HepG2 (cell line): ENCODE results near the gene SLC9A8. TPM values are rescaled to one million over a fixed set of nuclear protein-coding genes. Genes with fewer than 3 reads are reported as not detected.

Experiments used
- ARID4A ChIP-seq: sonication (generic); formaldehyde crosslinking; IDR thresholded peaks from 2 replicates; pipeline ENCODE4 v1.5.0; 2020; ENCODE audit warnings: mild to moderate bottlenecking, missing genetic modification reagents, borderline replicate concordance
- DRAP1 ChIP-seq: IDR thresholded peaks from 2 replicates; pipeline ENCODE4 v1.6.1; 2016; ENCODE audit warnings: missing genetic modification reagents, missing compliant biosample characterization
- E2F2 ChIP-seq: sonication (generic); formaldehyde crosslinking; IDR thresholded peaks from 2 replicates; pipeline ENCODE4 v1.4.0; 2020; ENCODE audit warnings: missing genetic modification reagents, borderline replicate concordance
- FOSL1 ChIP-seq: sonication (generic); formaldehyde crosslinking; IDR thresholded peaks from 2 replicates; pipeline ENCODE4 v1.9.0; 2021; ENCODE audit warnings: missing genetic modification reagents, borderline replicate concordance
- HOXA7 ChIP-seq: sonication (generic); formaldehyde crosslinking; IDR thresholded peaks from 2 replicates; pipeline ENCODE4 v1.8.1; 2022; ENCODE audit warnings: mild to moderate bottlenecking, missing genetic modification reagents, moderate library complexity
- PHB2 ChIP-seq: fragments of 450-650 bp; IDR thresholded peaks from 2 replicates; pipeline ENCODE4 v1.6.1; 2018; ENCODE audit not compliant: partially characterized antibody
- RAD51 ChIP-seq: fragments of 450-650 bp; IDR thresholded peaks from 2 replicates; pipeline ENCODE4 v1.6.1; 2016; ENCODE audit warnings: borderline replicate concordance
- SSRP1 ChIP-seq: IDR thresholded peaks from 2 replicates; pipeline ENCODE4 v1.6.1; 2016; ENCODE audit warnings: control low read depth
- TGIF2 ChIP-seq: IDR thresholded peaks from 2 replicates; pipeline ENCODE4 v1.6.1; 2016; ENCODE audit warnings: control low read depth, missing compliant biosample characterization
- ZBTB3 ChIP-seq: sonication (generic); formaldehyde crosslinking; IDR thresholded peaks from 2 replicates; pipeline ENCODE4 v1.4.0; 2020; ENCODE audit warnings: low read depth, mild to moderate bottlenecking, moderate library complexity, missing genetic modification reagents, borderline replicate concordance
- ZBTB33 ChIP-seq: sonication (generic); formaldehyde crosslinking; IDR thresholded peaks from 2 replicates; pipeline ENCODE4 v1.4.0; 2020; ENCODE audit warnings: missing genetic modification reagents
- ZBTB49 ChIP-seq: sonication (generic); formaldehyde crosslinking; IDR thresholded peaks from 2 replicates; pipeline ENCODE4 v1.4.0; 2020; ENCODE audit warnings: missing genetic modification reagents, borderline replicate concordance
- ZBTB8A ChIP-seq: sonication (generic); formaldehyde crosslinking; IDR thresholded peaks from 2 replicates; pipeline ENCODE4 v1.4.0; 2020; ENCODE audit warnings: mild to moderate bottlenecking, low read depth, missing genetic modification reagents, borderline replicate concordance
- ZNF180 ChIP-seq: sonication (generic); formaldehyde crosslinking; IDR thresholded peaks from 2 replicates; pipeline ENCODE4 v1.4.0; 2020; ENCODE audit warnings: low read depth, missing genetic modification reagents, borderline replicate concordance
- ZNF563 ChIP-seq: sonication (generic); formaldehyde crosslinking; IDR thresholded peaks from 2 replicates; pipeline ENCODE4 v1.8.0; 2022; ENCODE audit warnings: mild to moderate bottlenecking, moderate library complexity, missing genetic modification reagents
- ZNF577 ChIP-seq: sonication (generic); formaldehyde crosslinking; IDR thresholded peaks from 2 replicates; pipeline ENCODE4 v1.4.0; 2020; ENCODE audit warnings: mild to moderate bottlenecking, low read depth, missing genetic modification reagents, borderline replicate concordance
- ZNF770 ChIP-seq: sonication (generic); formaldehyde crosslinking; IDR thresholded peaks from 2 replicates; pipeline ENCODE4 v1.5.0; 2020; ENCODE audit warnings: mild to moderate bottlenecking, missing genetic modification reagents
- ZNF841 ChIP-seq: sonication (generic); formaldehyde crosslinking; IDR thresholded peaks from 2 replicates; pipeline ENCODE4 v1.8.1; 2023; ENCODE audit warnings: missing genetic modification reagents, borderline replicate concordance
- polyA plus RNA-seq, 8 experiments: library from polyadenylated mRNA; depleted of rRNA in 3 of 8; stranded (reverse) in 7 of 8; unstranded in 1 of 8; fragments of >200 nt; fragmentation: Illumina TruSeq in 4 of 8; extraction: Trizol in 4 of 8; gene quantifications; 2 replicates each; pipeline versions ENCODE4 v1.2.1 to v1.2.3, GENCODE V29; 2011 to 2016; ENCODE audit warnings: low read depth in 4 of 8, missing spikeins in 1 of 8, mixed read lengths in 1 of 8; ENCODE audit not compliant: insufficient read depth in 1 of 8
- total RNA-seq, 5 experiments: library from RNA; depleted of rRNA; stranded (reverse); fragments of >200 nt; fragmentation: Illumina TruSeq; extraction: Trizol; gene quantifications; 2 replicates each; pipeline ENCODE4 v1.2.3, GENCODE V29; 2016; ENCODE audit warnings: low read depth in 1 of 5

SLC9A8 gene
- total and polyA plus RNA-seq, 2 of the 13 experiments (the other 11 are each of a cell fraction or from before 2014, with no cell fraction given) = 4.1 to 7.4 TPM

- TF ChIP-seq ZNF563 (no peak), ZNF180 (CRISPR knock-in tag) (no peak), ZBTB8A (CRISPR knock-in tag) (no peak), HOXA7 (CRISPR knock-in tag) (0 out of 2 replicates have a peak, but pooled peaks have one; percentile 16), SSRP1 (CRISPR knock-in tag) (no peak), DRAP1 (CRISPR knock-in tag) (no peak), ARID4A (CRISPR knock-in tag) (no peak), E2F2 (CRISPR knock-in tag) (no peak), ZBTB33 (peak; percentile 78), PHB2 (no peak), ZBTB49 (no peak), FOSL1 (no peak), TGIF2 (CRISPR knock-in tag) (no peak), RAD51 (no peak), ZNF770 (CRISPR knock-in tag) (peak; percentile 95), ZBTB3 (no peak), ZNF577 (no peak), ZNF841 (CRISPR knock-in tag) (no peak)
These were observed 123.1 kb downstream of the SLC9A8 start (continued) for GRCh38 chr20:49935746-49936152.
